Measurements from ENCODE around the gene SETBP1. TPM values are rescaled to one million over a fixed set of nuclear protein-coding genes. Genes with fewer than 3 reads are reported as not detected.

SETBP1 gene
- total RNA-seq, 1 experiment from 2014 or later: 9.6 TPM

- Mint-ChIP-seq H3K9me3 (no peaks in the 10 kb centered on the region), H3K4me3 (no peak overlapping the region), H3K4me1 (peaks cover 8% of the 10 kb centered on the region), H3K27ac (no peak overlapping the region), H3K27me3 (ENCODE audit: low read depth) (no peaks in the 10 kb centered on the region), H3K36me3 (no peaks in the 10 kb centered on the region)
- no peak for TF ChIP-seq AFF4 (CRISPR knock-in tag; IDR thresholded peaks at IDR 0.05; ENCODE audit: borderline replicate concordance)
- no peak for TF ChIP-seq ZNF263 (CRISPR knock-in tag; IDR thresholded peaks at IDR 0.05; ENCODE audit: low read depth)
- TF ChIP-seq NR1H2 (CRISPR knock-in tag; IDR thresholded peaks at IDR 0.05): no peak
- TF ChIP-seq, protein P1, sequence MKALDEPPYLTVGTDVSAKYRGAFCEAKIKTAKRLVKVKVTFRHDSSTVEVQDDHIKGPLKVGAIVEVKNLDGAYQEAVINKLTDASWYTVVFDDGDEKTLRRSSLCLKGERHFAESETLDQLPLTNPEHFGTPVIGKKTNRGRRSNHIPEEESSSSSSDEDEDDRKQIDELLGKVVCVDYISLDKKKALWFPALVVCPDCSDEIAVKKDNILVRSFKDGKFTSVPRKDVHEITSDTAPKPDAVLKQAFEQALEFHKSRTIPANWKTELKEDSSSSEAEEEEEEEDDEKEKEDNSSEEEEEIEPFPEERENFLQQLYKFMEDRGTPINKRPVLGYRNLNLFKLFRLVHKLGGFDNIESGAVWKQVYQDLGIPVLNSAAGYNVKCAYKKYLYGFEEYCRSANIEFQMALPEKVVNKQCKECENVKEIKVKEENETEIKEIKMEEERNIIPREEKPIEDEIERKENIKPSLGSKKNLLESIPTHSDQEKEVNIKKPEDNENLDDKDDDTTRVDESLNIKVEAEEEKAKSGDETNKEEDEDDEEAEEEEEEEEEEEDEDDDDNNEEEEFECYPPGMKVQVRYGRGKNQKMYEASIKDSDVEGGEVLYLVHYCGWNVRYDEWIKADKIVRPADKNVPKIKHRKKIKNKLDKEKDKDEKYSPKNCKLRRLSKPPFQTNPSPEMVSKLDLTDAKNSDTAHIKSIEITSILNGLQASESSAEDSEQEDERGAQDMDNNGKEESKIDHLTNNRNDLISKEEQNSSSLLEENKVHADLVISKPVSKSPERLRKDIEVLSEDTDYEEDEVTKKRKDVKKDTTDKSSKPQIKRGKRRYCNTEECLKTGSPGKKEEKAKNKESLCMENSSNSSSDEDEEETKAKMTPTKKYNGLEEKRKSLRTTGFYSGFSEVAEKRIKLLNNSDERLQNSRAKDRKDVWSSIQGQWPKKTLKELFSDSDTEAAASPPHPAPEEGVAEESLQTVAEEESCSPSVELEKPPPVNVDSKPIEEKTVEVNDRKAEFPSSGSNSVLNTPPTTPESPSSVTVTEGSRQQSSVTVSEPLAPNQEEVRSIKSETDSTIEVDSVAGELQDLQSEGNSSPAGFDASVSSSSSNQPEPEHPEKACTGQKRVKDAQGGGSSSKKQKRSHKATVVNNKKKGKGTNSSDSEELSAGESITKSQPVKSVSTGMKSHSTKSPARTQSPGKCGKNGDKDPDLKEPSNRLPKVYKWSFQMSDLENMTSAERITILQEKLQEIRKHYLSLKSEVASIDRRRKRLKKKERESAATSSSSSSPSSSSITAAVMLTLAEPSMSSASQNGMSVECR (CRISPR knock-in tag; IDR thresholded peaks at IDR 0.05; ENCODE audit: borderline replicate concordance): no peak
- DNase-seq (ENCODE audit: low spot score): no peak
- CTCF ChIA-PET: no interaction called here
- ATAC-seq: no peak
- POLR2A ChIA-PET: interaction anchor here (0.5 kb wide), 1 partner anchor 947 kb away, joined by 3 read pairs; no protein-coding TSS in a partner anchor
Measured at GRCh38 chr18:44917216-44918141, 236.8 kb downstream of the SETBP1 start.

- Mint-ChIP-seq H3K27me3 (ENCODE audit: low read depth) (no peaks in the 10 kb centered on the region), H3K9me3 (no peaks in the 10 kb centered on the region), H3K4me3 (no peak overlapping the region), H3K4me1 (peaks cover 12% of the 10 kb centered on the region), H3K36me3 (no peaks in the 10 kb centered on the region), H3K27ac (no peak overlapping the region)
- ChIA-PET CTCF (no interaction called here), POLR2A (no interaction called here)
- ATAC-seq (no peak), DNase-seq (ENCODE audit: low spot score) (no peak)
- TF ChIP-seq PRRX2 (CRISPR knock-in tag; IDR thresholded peaks at IDR 0.05): no peak
- TF ChIP-seq CTCF (IDR thresholded peaks at IDR 0.05): no peak
- no peak for TF ChIP-seq HMGA2 (CRISPR knock-in tag; IDR thresholded peaks at IDR 0.05)
- TF ChIP-seq TCF7 (CRISPR knock-in tag; IDR thresholded peaks at IDR 0.05; ENCODE audit: low read depth): no peak
- TF ChIP-seq SOX15 (CRISPR knock-in tag; IDR thresholded peaks at IDR 0.05): no peak
- TF ChIP-seq, protein P2, sequence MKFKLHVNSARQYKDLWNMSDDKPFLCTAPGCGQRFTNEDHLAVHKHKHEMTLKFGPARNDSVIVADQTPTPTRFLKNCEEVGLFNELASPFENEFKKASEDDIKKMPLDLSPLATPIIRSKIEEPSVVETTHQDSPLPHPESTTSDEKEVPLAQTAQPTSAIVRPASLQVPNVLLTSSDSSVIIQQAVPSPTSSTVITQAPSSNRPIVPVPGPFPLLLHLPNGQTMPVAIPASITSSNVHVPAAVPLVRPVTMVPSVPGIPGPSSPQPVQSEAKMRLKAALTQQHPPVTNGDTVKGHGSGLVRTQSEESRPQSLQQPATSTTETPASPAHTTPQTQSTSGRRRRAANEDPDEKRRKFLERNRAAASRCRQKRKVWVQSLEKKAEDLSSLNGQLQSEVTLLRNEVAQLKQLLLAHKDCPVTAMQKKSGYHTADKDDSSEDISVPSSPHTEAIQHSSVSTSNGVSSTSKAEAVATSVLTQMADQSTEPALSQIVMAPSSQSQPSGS (CRISPR knock-in tag; IDR thresholded peaks at IDR 0.05; ENCODE audit: borderline replicate concordance, low read depth): no peak
- TF ChIP-seq ZNF532 (CRISPR knock-in tag; IDR thresholded peaks at IDR 0.05; ENCODE audit: borderline replicate concordance): no peak
- TF ChIP-seq, protein P3, sequence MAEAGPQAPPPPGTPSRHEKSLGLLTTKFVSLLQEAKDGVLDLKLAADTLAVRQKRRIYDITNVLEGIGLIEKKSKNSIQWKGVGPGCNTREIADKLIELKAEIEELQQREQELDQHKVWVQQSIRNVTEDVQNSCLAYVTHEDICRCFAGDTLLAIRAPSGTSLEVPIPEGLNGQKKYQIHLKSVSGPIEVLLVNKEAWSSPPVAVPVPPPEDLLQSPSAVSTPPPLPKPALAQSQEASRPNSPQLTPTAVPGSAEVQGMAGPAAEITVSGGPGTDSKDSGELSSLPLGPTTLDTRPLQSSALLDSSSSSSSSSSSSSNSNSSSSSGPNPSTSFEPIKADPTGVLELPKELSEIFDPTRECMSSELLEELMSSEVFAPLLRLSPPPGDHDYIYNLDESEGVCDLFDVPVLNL (CRISPR knock-in tag; IDR thresholded peaks at IDR 0.05; ENCODE audit: borderline replicate concordance, low read depth): no peak
- TF ChIP-seq USF1 (CRISPR knock-in tag; IDR thresholded peaks at IDR 0.05): no peak
- TF ChIP-seq JAZF1 (CRISPR knock-in tag; IDR thresholded peaks at IDR 0.05): no peak
Measured at GRCh38 chr18:44918142-44918476, 237.4 kb downstream of the SETBP1 start.
